Sciatic nerve (tissue), 2 donors: ENCODE data around the gene GBF1. TPM values are rescaled to one million over a fixed set of nuclear protein-coding genes. Genes with fewer than 3 reads are reported as not detected.
"Not testable (repeated sequence)": the region's sequence is repeated elsewhere in the genome, so short reads cannot be mapped to it uniquely, and the experiment has no call there.

Experiments used
- ATAC-seq: fragments of 200-7000 bp; cut with Tn5 transposase; one replicate; pipeline ENCODE4 v1.9.1; 2020; ENCODE audit warnings: mild to moderate bottlenecking, moderate library complexity
- DNase-seq: peaks from one replicate; pipeline ENCODE4 v3.0.0-alpha.2; 2020; ENCODE audit warnings: low spot score
- intact Hi-C: fragments of 100-400 bp; cut with DNase I; formaldehyde crosslinking; loops from one replicate; pipeline ENCODE4 v1.14.2; 2022
- total RNA-seq: library from RNA; stranded (reverse); fragmentation: NEBNext Ultra II Directional; extraction: Animal tissue kit (Norgen Biotek cat#: 25700); gene quantifications from one replicate; pipeline ENCODE4 v1.2.1, GENCODE V29; 2021
- donor health status: DM: no; HTN: no; CAD: no.
- donor health status: DM: no; HTN: no; CAD: no.

Gene GBF1, protein sequence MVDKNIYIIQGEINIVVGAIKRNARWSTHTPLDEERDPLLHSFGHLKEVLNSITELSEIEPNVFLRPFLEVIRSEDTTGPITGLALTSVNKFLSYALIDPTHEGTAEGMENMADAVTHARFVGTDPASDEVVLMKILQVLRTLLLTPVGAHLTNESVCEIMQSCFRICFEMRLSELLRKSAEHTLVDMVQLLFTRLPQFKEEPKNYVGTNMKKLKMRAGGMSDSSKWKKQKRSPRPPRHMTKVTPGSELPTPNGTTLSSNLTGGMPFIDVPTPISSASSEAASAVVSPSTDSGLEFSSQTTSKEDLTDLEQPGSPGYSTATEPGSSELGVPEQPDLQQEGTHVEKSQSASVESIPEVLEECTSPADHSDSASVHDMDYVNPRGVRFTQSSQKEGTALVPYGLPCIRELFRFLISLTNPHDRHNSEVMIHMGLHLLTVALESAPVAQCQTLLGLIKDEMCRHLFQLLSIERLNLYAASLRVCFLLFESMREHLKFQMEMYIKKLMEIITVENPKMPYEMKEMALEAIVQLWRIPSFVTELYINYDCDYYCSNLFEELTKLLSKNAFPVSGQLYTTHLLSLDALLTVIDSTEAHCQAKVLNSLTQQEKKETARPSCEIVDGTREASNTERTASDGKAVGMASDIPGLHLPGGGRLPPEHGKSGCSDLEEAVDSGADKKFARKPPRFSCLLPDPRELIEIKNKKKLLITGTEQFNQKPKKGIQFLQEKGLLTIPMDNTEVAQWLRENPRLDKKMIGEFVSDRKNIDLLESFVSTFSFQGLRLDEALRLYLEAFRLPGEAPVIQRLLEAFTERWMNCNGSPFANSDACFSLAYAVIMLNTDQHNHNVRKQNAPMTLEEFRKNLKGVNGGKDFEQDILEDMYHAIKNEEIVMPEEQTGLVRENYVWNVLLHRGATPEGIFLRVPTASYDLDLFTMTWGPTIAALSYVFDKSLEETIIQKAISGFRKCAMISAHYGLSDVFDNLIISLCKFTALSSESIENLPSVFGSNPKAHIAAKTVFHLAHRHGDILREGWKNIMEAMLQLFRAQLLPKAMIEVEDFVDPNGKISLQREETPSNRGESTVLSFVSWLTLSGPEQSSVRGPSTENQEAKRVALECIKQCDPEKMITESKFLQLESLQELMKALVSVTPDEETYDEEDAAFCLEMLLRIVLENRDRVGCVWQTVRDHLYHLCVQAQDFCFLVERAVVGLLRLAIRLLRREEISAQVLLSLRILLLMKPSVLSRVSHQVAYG (N-terminal part only)
- 39.5 TPM for total RNA-seq

DNA sequence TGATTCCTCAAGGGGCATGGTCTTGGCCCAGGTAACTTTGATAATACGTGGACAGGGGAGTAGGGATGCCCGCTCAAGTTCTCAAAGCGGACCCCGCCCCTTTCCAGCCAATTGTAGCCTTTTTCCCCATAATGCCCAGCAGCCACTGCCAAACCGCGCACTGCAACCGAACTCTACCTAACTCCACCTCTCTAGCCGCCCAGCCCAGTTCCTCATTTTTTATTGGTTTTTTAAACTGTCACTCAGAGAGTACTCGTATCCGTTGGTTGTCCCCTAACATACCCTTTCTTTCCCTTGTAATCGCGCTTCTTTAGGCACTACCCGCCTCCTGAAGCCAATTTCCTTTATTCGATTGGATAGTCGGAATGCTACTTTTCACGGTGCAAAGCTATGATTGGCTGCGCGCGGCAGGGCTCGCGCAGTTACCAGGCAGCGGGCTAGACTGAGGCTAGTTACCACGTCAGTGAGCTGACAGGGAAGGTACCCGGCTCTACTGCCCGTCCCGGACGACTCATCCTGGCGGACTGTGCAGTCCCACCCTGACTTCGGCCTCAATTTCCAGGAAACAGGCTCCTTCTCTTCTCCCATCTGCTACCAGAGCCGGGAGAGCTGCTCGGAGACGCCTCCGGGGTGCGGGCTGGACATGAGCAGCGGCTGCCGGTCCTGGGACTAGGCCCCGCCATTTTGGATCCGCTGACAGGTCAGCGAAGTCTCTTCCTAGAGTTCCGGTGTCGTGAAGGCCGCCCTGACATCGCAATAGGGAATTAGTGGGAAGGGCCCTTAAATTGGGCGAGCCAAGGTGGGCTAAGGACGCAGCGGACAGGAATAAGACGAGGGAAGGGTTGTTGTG lies at the start of gene GBF1:
GBF1 (plus strand) TSS at position 451 of the 850 bp plus-strand sequence. CDS start 13,407 bp downstream, outside the sequence.
- intact Hi-C loops = no loop called here
- DNase-seq = peak; percentile 93
- peak; percentile 94 for ATAC-seq

DNA sequence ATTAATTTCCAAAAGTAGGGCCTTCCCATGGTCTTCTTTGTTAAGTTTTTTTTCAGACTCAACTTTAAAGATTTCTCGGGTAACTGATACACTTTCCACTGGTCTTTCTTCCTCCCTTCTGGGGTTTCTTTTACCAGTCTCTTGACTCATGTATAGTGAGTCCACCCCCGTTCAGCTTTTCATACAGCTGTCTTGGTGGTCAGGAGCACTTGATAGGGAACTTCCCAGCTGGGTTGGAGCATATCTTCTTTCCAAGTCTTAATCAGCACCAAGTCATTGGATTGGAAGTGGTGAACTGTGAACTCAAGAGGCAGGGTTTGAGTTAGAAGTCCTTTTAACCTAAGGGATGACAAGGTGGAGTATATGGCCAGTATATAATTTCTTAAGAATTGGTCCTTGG lies 48.4 kb upstream of the GBF1 start:
- intact Hi-C loops = no loop called here
- no peak for DNase-seq
- no peak for ATAC-seq

DNA sequence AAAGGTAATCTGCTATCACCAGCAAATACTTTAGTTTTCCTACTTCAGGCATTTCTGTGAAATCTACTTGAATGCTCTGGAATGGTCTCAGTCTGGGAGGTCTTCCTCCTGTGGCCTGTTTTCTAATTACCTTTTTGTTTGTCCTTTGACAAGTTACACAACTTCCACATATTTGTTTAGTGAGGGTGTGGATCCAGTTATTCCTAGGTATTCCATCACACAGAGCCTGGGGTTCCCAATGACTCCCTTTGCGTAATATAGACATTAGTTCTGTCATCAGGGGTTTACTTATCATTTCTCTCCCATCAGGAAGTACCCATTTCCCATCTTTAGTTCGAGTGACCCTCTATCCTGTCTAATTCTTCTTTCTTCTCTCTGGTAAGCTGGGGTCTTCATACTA lies 47.3 kb upstream of the GBF1 start:
- ATAC-seq = no peak
- DNase-seq = no peak
- intact Hi-C loops = no loop called here

DNA sequence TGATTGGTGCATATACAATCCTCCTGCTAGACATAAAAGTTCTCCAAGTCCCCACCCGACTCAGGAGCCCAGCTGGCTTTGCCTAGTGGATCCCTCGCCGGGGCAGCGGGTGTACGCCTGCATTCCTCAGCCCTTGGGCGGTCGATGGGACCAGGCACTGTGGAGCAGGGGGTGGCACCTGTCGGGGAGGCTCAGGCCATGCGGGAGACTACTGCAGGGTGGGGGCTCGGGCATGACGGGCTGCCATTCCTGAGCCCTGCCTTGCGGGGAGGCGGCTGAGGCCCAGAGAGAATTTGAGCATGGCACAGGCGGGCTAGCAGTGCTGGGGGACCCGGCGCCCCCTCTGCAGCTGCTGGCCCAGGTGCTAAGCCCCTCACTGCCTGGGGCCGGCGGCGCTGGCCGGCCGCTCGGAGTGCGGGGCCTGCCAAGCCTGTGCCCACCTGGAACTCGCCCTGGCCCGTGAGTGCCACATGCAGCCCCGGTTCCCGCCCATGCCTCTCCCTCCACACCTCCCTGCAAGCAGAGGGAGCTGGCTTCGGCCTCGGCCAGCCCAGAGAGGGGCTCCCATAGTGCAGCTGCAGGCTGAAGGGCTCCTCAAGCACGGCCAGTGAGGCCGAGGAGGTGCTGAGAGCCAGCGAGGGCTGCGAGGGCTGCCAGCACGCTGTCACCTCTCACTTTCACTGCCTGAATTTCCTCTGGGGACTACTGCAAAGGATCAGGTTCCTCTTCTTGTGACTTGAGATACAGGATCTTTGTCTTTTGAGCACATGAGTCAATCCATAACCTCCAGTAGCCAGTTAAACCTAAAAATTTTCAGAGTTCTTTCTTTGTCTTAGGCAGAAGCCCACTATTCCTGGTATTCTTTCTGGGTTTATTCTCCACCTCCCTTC lies 44.3 kb upstream of the GBF1 start:
- DNase-seq (no peak), ATAC-seq (no peak)
- intact Hi-C loops = no loop called here

DNA sequence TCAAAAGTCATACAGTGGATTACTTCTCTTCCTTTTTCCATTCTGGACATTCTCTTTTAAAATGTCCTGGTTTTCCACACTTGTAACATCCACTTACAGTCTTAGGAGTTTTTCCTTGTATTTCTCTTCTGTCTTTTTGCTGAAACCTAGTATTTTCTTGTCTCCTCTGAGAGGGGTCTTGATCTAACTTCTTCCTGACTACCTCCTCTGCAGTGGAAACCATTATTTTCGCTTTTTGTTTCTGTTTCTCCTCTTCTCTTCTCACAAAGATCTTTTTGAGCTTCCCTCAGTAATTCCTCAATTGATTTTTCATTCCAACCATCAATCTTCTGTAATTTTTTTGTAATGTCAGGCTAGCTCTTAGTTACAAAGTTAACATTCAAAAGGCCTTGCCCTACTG lies 42.9 kb upstream of the GBF1 start:
- ATAC-seq (no peak), DNase-seq (no peak)
- intact Hi-C loops = no loop called here

DNA sequence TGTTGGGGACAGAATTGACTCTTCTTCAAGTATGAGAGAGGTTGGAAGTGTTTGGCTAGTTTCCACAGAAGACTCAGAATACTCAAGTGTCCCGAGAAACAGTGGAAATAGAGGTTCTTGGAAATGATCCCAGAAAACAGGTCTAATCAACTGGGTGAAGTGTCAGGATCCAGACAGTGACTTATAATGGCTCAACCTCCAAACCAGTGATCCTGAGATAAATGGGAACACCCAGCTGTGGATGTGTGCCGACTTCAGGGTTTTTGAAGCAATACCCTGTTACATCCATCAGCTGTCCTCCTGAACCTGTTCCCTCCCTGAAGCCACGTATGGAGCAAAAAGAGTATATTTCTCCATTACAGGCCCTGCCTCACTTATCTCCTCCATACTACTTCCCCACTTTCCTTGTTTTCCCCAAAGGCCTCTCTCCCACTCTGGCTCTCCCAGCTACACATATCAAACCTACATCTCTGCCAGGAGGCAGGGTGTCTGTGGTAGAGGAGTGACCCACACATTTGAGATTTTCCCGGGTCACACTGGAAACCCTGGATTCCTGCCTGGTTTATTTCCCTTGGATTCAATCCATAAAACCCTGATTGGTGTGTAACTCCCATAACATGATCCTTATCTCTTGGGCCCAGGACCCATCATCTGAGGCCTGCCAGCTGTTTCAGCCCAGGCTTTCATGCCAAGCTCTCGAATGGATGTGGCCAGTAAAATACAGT lies 36.9 kb upstream of the GBF1 start:
- no peak for DNase-seq
- intact Hi-C loops = no loop called here
- ATAC-seq = no peak

DNA sequence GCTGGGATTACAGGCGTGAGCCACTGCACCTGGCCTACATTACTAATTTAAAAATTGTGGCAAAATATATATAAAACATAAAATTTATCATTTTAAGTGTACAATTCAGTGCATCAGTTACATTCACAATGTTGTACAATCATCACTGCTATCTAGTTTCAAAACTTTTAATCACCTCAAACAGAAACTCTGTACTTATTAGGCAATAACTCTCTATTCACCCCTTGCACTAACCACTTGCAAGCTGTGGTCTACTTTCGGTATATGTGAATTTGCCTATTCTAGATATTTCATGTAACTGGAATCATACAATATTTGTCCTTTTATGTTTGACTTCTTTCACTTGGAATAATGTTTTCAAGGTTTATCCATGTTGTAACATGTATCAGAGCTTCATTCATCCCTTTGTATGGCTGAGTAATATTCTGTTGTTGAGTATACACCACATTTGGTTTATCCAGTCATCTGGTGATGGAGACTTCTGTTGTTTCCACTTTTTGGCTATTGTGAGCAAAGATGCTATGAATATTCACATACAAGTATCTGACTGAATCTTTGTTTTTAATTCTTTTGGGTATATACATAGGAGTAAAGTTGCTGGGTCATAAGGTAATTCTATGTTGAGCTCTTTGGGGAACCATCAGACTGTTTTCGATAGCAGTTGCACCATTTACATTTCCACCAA lies 33.6 kb upstream of the GBF1 start:
- DNase-seq = no peak
- intact Hi-C loops = no loop called here
- ATAC-seq = no peak

DNA sequence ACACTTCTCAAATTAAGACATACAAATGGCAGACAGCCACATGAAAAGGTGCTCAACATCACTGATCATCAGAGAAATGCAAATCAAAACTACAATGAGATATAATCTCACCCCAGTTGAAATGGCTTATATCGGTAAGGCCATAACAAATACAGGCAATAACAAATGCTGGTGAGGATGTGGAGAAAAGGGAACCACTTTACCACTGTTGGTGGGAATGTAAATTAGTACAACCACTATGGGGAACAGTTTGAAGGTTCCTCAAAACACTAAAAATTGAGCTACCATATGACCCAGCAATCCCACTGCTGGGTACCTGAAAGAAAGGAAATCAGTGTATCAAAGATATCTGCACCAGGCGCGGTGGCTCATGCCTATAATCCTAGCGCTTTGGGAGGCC lies 31.7 kb upstream of the GBF1 start:
- intact Hi-C loops, ATAC-seq, DNase-seq: not testable (repeated sequence)

DNA sequence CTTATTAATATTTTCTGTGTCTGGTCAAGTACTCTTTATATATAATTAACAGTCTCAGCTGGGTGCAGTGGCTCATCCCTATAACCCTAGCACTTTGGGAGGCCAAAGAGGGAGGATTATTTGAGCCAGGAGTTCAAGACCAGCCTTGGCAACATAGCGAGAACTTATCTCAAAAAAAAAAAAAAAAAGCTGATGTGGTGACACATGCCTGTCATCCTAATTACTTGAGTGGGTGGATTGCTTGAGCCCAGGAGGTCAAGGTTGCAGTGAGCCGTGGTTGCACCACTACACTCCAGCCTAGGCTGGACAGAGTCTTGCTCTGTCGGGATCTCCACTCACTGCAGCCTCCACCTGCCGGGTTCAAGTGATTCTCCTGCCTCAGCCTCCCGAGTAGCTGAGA lies 26.0 kb upstream of the GBF1 start:
- intact Hi-C loops = no loop called here
- ATAC-seq (no peak), DNase-seq (no peak)

DNA sequence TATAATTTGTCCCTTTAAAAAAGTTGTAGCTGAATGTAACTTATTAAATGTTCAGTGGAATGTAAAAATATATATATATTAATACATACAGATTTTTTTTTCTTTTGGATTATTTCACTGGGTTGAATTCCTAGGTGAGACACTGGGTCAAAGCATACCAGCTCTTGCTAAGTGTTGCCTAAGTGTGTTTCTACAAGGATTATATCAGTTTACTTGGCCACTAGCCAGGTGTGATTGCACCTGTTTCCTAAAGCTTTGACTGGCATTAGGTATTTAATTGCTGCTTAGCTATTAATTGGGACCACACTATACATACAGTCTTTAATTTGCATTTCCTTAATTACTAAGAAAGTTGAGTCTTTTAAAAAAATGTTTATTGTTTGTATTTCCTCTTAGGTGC lies 24.7 kb upstream of the GBF1 start:
- ATAC-seq = no peak
- intact Hi-C loops = no loop called here
- DNase-seq = no peak

DNA sequence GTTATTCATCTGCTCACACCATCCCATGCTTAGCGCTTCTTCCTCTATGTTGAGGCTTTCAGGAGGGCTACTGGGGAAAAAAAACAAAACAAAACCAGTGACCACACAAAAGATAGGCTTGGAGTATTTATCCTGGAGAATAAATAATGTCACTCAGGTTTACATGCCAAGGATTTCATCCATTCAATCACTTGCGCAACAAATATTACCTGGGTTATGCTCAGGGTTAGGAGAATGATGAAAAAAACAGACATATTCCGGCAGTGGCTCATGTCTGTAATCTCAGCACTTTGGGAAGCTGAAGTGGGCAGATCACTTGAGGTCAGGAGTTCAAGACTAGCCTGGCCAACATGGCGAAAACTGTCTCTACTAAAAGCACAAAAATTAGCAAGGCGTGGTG lies 22.5 kb upstream of the GBF1 start:
- no peak for DNase-seq
- no peak for ATAC-seq
- intact Hi-C loops = no loop called here

DNA sequence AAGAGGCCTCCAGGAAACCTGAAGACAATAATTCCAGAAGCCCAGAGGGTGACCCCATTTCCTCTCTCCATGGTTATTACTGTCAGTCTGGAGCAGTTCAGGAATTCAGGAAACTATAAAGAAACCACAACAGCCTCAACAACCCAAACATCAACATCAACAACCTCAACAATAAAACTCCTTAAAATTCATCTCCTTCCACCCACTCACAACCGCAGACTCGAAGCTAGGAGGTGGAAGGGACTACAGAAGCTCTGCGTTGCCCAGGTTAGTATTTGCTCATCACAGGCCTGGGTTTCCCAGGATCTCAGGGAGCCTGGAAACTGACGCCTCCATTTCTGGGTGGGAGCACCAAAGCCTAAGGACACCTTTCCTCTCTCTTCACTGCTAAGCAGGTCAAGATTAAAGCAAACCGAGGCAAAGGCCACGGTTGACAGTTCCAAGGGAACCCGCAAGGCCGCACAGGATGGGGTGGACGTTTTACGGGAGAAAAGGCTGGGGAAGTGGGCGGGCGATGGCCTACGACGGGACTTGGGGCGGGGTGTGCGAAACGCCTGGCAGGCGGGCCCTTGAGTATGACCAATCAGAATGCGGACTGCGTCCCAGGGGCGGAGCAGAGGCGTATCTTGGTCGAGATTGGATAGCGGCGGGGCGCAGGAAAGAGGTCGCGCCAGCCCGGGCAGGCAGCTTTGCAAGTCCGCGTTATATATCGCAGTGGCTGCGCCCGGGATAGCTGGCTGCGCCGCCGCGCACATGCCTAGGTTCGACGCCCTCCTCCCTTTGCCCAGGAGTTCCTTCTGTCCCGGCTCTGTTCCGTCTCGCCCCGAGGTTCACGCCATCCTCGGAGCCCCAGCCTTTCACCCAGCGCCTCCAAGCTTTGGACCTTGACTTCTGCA lies 19.4 kb upstream of the GBF1 start, which contains the start of gene ELOVL3:
ELOVL3 (plus strand) TSS at position 654 of the 896 bp plus-strand sequence. CDS start 250 bp downstream, outside the sequence.
- ATAC-seq (peak; percentile 98), DNase-seq (peak; percentile 95)
- intact Hi-C loops = no loop called here

DNA sequence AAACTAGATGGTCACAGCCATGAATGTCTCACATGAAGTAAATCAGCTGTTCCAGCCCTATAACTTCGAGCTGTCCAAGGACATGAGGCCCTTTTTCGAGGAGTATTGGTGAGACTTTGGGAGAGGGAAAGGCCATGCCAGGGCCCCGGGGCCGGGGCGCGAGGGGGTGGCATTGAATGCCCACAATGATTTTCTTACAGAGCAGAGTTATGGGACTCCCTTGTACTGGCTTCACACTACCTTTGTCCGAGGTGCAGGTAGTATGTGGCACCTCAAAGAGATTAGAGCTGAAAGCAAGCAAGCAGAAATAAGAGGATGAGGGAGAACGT lies 18.8 kb upstream of the GBF1 start:
- ATAC-seq (no peak), DNase-seq (no peak)
- intact Hi-C loops = no loop called here

DNA sequence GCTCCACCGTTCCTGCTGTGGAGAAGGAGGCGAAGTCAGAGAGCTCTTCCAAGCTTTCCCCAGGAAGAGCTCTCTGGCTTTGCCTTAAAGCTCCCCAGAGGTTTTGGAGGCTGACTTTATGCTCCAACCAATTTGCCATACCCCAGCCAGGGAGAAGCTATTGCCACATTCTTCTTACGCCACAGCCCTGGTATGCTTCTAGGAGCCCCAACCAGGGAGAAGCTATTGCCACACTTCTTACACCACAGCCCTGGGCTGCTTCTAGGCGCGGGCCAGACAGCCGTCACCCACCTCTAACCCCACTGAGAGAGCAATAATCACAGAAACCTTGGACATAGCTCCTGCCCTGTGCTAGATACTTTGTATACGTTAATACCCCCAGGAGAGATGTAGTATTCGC lies 18.3 kb upstream of the GBF1 start:
- intact Hi-C loops = no loop called here

DNA sequence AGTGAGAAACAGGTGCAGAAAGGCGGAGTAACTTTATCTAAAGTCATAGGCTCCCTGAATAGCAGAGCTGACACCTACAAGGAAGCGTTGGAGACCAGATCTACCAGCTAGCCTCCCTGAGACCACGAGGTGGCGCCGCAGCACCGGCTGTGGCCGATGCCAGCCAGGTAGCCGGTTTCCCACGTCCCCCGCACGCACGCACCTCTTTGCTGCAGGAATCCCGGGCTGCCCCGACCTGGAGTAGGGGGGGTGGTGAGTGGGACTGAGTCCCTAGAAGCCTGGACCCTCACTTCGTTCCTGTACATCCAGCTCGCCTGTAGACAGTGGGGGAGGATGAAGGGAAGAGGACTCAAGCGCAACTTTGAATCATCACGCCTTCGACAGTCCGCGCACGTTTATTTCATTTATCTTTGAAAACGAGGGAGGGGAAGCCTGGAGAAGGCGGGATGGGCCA lies 15.5 kb upstream of the GBF1 start:
- intact Hi-C loops = loop anchor here (5.0 kb wide), 1 partner anchor 122 kb away; no protein-coding TSS in a partner anchor
- peak; percentile 64 for ATAC-seq
- DNase-seq = peak; percentile 91

More for the DNA sequence above, 18.3 kb upstream of the GBF1 start:
- no peak for ATAC-seq
- no peak for DNase-seq
